ENCODE results near the gene GAPT. TPM values are rescaled to one million over a fixed set of nuclear protein-coding genes. Genes with fewer than 3 reads are reported as not detected.

The GAPT gene
- total RNA-seq: not detected

DNA sequence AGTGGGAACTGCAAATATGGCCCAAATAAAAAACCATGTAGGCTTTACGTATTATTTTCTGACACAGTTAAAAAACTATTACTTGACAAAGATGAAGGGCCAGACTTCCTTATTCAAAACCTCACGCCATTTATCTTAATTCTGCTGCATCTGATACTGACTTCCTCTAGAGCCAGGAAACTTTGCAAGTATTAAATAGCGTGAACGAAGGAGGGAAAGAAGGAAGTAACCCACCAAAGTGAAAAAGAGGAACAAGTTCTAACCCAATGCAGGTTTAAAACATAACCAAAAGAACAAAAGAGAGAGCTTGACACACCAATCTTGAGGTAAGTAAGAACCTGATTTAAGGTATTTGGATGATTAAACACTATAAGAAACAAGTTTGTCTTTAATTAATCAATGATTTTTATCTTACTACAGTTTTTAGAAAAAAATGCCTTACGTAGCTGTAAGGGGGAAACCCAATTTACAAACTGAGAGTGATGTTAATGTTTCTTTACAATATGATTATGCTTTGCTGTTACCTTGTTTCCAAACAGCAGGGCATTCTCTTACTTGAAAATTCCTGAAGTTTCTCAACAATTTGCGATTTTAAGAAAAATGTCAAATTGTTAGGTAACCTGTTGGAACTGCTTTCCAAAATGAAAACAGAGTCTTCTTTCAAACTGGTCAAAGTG, at the start of gene GAPT:
Gene GAPT, plus strand, starts transcription at position 220 of the 677 bp plus-strand sequence. CDS start 3,102 bp downstream, outside the sequence.
- intact Hi-C loops (cut with DNase I): loop anchor here (10.0 kb wide), 1 partner anchor 363 kb away; no protein-coding TSS in a partner anchor
- no peak within 1 kb of the TSS for H3K27ac ChIP-seq
- TF ChIP-seq POLR2A (IDR thresholded peaks at IDR 0.05) (no peak), POLR2AphosphoS5 (IDR thresholded peaks at IDR 0.05; ENCODE audit: insufficient read depth in 1 of 2, low read depth in 1 of 2) (no peak), CTCF (IDR thresholded peaks at IDR 0.05) (no peak)
- H3K27me3 ChIP-seq: no peaks in the 10 kb centered on the region
- DNase-seq (ENCODE audit: extremely low spot score in 2 of 2): no peak
- H3K4me3 ChIP-seq: no peak within 1 kb of the TSS
- H3K9me3 ChIP-seq: no peaks in the 10 kb centered on the region
- no peaks in the 10 kb centered on the region for H3K36me3 ChIP-seq
- no peaks in the 10 kb centered on the region for H3K4me1 ChIP-seq

- no peak for TF ChIP-seq POLR2AphosphoS5 (IDR thresholded peaks at IDR 0.05; ENCODE audit: insufficient read depth in 1 of 2, low read depth in 1 of 2)
- TF ChIP-seq POLR2A (IDR thresholded peaks at IDR 0.05): no peak
- TF ChIP-seq CTCF (IDR thresholded peaks at IDR 0.05): no peak
- DNase-seq (ENCODE audit: extremely low spot score in 2 of 2): no peak
- Histone ChIP-seq H3K9me3 (no peaks in the 10 kb centered on the region), H3K27me3 (no peaks in the 10 kb centered on the region), H3K36me3 (no peaks in the 10 kb centered on the region), H3K27ac (no peak overlapping the region), H3K4me1 (no peaks in the 10 kb centered on the region), H3K4me3 (no peak overlapping the region)
- intact Hi-C loops (cut with DNase I): no loop called here
Observed at GRCh38 chr5:58444805-58445204, 46.4 kb upstream of the GAPT start.

- H3K9me3 ChIP-seq: no peaks in the 10 kb centered on the region
- no peaks in the 10 kb centered on the region for H3K36me3 ChIP-seq
- TF ChIP-seq POLR2AphosphoS5 (IDR thresholded peaks at IDR 0.05; ENCODE audit: insufficient read depth in 1 of 2, low read depth in 1 of 2) (no peak), CTCF (IDR thresholded peaks at IDR 0.05) (no peak), POLR2A (IDR thresholded peaks at IDR 0.05) (no peak)
- no peak for DNase-seq (ENCODE audit: extremely low spot score in 2 of 2)
- H3K4me1 ChIP-seq: no peaks in the 10 kb centered on the region
- intact Hi-C loops (cut with DNase I): no loop called here
- no peaks in the 10 kb centered on the region for H3K27me3 ChIP-seq
- H3K4me3 ChIP-seq: no peak overlapping the region
- no peak overlapping the region for H3K27ac ChIP-seq
Observed at GRCh38 chr5:58446024-58446423, 45.2 kb upstream of the GAPT start.

DNA sequence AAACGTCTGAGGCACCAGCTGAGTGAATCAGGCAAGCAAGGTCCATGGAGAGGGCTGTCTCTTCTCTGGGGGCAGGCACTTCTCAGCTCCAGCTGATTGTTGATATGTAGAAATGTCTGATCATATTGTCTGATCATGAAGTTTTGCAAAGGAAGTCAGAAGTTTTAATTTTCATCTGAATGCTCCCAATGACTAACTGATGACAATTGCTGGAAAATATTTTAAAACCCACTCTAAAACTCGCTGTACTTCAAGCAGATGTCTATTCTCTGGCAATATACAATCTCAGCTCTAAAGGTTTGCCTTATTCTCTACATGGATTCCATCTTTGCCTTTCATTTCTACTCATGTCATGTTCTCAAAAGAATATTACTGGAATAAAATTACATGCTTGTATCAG, 44.0 kb upstream of the GAPT start:
- no peak for DNase-seq (ENCODE audit: extremely low spot score in 2 of 2)
- no peaks in the 10 kb centered on the region for H3K36me3 ChIP-seq
- H3K27ac ChIP-seq: no peak overlapping the region
- no peak overlapping the region for H3K4me3 ChIP-seq
- TF ChIP-seq POLR2AphosphoS5 (IDR thresholded peaks at IDR 0.05; ENCODE audit: insufficient read depth in 1 of 2, low read depth in 1 of 2) (no peak), CTCF (IDR thresholded peaks at IDR 0.05) (no peak), POLR2A (IDR thresholded peaks at IDR 0.05) (no peak)
- peaks cover 5% of the 10 kb centered on the region for H3K4me1 ChIP-seq
- H3K9me3 ChIP-seq: no peaks in the 10 kb centered on the region
- no peaks in the 10 kb centered on the region for H3K27me3 ChIP-seq
- intact Hi-C loops (cut with DNase I): no loop called here

GRCh38 chr5:58450018-58450417, 41.2 kb upstream of the GAPT start:
- intact Hi-C loops (cut with DNase I): no loop called here
- Histone ChIP-seq H3K27me3 (no peaks in the 10 kb centered on the region), H3K9me3 (no peaks in the 10 kb centered on the region), H3K4me3 (no peak overlapping the region), H3K27ac (no peak overlapping the region), H3K4me1 (peaks cover 33% of the 10 kb centered on the region), H3K36me3 (peaks cover 0 to 13% of the 10 kb centered on the region in 2 donors)
- DNase-seq (ENCODE audit: extremely low spot score in 2 of 2): no peak
- TF ChIP-seq POLR2AphosphoS5 (IDR thresholded peaks at IDR 0.05; ENCODE audit: insufficient read depth in 1 of 2, low read depth in 1 of 2): no peak
- no peak for TF ChIP-seq CTCF (IDR thresholded peaks at IDR 0.05)
- TF ChIP-seq POLR2A (IDR thresholded peaks at IDR 0.05): no peak
